ENCODE results near the gene ILKAP. TPM values are rescaled to one million over a fixed set of nuclear protein-coding genes. Genes with fewer than 3 reads are reported as not detected.

ILKAP gene
- total RNA-seq, 3 donors from 2014 or later = 33.2 to 55.7 (median 39.9) TPM

GRCh38 chr2:238160206-238161129 lies 43.0 kb downstream of the ILKAP start:
- peaks cover 21% of the 10 kb centered on the region for H3K4me1 ChIP-seq (ENCODE audit: low read depth)
- peak; percentile 17 for ATAC-seq
- no peak overlapping the region for H3K4me3 ChIP-seq
- peak; percentile 28 to 45 (median 43) for DNase-seq
- intact Hi-C loops (cut with DNase I, micrococcal nuclease) = no loop called here
- no peaks in the 10 kb centered on the region for H3K36me3 ChIP-seq (ENCODE audit: low read depth)
- no peak for TF ChIP-seq CTCF (IDR thresholded peaks at IDR 0.05)
- no peaks in the 10 kb centered on the region for H3K9me3 ChIP-seq

- Histone ChIP-seq H3K9me3 (no peaks in the 10 kb centered on the region), H3K36me3 (ENCODE audit: low read depth) (no peaks in the 10 kb centered on the region), H3K4me3 (no peak overlapping the region), H3K4me1 (ENCODE audit: low read depth) (peaks cover 21% of the 10 kb centered on the region)
- DNase-seq = peak in 2 of 3 donors; percentile 23 to 27
- intact Hi-C loops (cut with DNase I, micrococcal nuclease) = no loop called here
- no peak for ATAC-seq
- no peak for TF ChIP-seq CTCF (IDR thresholded peaks at IDR 0.05)
Measured at GRCh38 chr2:238159661-238160205, 43.8 kb downstream of the ILKAP start.

- Histone ChIP-seq H3K36me3 (ENCODE audit: low read depth) (no peaks in the 10 kb centered on the region), H3K4me1 (ENCODE audit: low read depth) (peaks cover 21% of the 10 kb centered on the region), H3K4me3 (no peak overlapping the region), H3K9me3 (no peaks in the 10 kb centered on the region)
- ATAC-seq (peak; percentile 2), DNase-seq (peak in 2 of 3 donors; percentile 32 to 39)
- no peak for TF ChIP-seq CTCF (IDR thresholded peaks at IDR 0.05)
- intact Hi-C loops (cut with DNase I, micrococcal nuclease) = no loop called here
Measured at GRCh38 chr2:238159071-238159539, 44.4 kb downstream of the ILKAP start.

- intact Hi-C loops (cut with DNase I, micrococcal nuclease) = no loop called here
- ATAC-seq (peak; percentile 64), DNase-seq (peak; percentile 38 to 67 (median 50))
- Histone ChIP-seq H3K9me3 (no peaks in the 10 kb centered on the region), H3K4me3 (no peak within 1 kb of the TSS), H3K36me3 (ENCODE audit: low read depth) (no peaks in the 10 kb centered on the region), H3K4me1 (ENCODE audit: low read depth) (peaks cover 17% of the 10 kb centered on the region)
- peak; percentile 42 for TF ChIP-seq CTCF (IDR thresholded peaks at IDR 0.05)
Measured at GRCh38 chr2:238158509-238159070, 44.9 kb downstream of the ILKAP start, which contains the start of gene ERFE. Gene ERFE, plus strand, starts transcription at chr2:238158970. Its CDS starts 38 bp downstream, at chr2:238159008.

GRCh38 chr2:238158018-238158508 lies 45.4 kb downstream of the ILKAP start:
- peak; percentile 46 for ATAC-seq
- no peak overlapping the region for H3K4me3 ChIP-seq
- H3K36me3 ChIP-seq (ENCODE audit: low read depth) = no peaks in the 10 kb centered on the region
- H3K9me3 ChIP-seq = no peaks in the 10 kb centered on the region
- intact Hi-C loops (cut with DNase I, micrococcal nuclease) = no loop called here
- H3K4me1 ChIP-seq (ENCODE audit: low read depth) = peaks cover 13% of the 10 kb centered on the region
- DNase-seq = peak in 2 of 3 donors; percentile 30 to 48
- no peak for TF ChIP-seq CTCF (IDR thresholded peaks at IDR 0.05)
